ENCODE measurements around the gene NOTUM.
A peak's percentile ranks its signal among the peaks of the same experiment; 100 is the strongest.

The NOTUM gene

DNA sequence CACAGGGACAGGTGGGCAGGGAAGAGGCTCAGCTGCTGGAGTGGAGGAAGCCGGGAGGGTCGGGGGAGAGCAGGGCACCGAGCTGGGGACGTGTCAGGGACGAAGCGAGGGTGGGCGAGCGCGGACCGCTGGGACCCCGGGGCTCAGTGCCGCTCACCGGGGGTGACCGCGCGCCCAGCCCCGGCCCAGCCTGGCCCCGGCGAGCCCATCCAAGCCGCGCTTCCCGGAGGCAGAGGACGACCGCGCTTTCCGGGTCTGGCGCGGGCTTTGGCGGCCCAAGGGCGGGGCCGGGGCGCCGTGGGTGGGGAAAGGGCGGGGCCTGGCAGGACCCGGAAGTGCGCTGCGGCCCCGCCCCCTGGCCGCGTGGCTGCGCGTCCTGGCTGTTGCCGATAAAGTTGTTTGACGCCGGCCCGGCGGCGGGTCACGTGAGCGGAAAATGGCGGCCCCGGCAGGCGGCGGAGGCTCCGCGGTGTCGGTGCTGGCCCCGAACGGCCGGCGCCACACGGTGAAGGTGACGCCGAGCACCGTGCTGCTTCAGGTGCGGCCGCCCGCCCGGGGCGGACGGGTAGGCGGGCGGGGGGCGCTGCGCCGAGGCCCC lies 16.3 kb upstream of the NOTUM start, which contains the start of gene ASPSCR1:
ASPSCR1 (plus strand) TSS at position 419 of the 598 bp plus-strand sequence; CDS start at position 437, 18 bp downstream.
- peak; percentile 88 for DNase-seq

- DNase-seq = peak; percentile 58
Measured at GRCh38 chr17:81976332-81977210, 15.6 kb upstream of the NOTUM start.

DNA sequence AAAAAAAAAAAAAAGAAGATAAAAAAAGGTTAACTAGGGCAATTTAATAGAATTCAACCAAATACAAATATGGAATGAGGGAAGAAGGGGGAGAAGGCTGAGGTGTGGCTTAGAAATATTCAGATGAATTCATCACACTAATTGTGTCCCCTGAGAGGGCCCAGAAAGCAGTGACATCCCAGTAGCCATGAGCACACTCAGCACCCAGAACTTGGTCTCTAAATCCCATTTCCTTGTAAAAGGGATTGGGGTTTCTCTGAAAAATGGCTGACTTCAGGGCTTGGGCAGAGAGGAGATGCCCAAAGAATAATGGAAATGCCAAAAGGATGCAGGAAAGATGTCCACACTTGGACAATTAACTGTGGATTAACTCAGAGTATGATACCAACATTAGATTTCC lies 12.4 kb upstream of the NOTUM start:
- DNase-seq = no peak

DNA sequence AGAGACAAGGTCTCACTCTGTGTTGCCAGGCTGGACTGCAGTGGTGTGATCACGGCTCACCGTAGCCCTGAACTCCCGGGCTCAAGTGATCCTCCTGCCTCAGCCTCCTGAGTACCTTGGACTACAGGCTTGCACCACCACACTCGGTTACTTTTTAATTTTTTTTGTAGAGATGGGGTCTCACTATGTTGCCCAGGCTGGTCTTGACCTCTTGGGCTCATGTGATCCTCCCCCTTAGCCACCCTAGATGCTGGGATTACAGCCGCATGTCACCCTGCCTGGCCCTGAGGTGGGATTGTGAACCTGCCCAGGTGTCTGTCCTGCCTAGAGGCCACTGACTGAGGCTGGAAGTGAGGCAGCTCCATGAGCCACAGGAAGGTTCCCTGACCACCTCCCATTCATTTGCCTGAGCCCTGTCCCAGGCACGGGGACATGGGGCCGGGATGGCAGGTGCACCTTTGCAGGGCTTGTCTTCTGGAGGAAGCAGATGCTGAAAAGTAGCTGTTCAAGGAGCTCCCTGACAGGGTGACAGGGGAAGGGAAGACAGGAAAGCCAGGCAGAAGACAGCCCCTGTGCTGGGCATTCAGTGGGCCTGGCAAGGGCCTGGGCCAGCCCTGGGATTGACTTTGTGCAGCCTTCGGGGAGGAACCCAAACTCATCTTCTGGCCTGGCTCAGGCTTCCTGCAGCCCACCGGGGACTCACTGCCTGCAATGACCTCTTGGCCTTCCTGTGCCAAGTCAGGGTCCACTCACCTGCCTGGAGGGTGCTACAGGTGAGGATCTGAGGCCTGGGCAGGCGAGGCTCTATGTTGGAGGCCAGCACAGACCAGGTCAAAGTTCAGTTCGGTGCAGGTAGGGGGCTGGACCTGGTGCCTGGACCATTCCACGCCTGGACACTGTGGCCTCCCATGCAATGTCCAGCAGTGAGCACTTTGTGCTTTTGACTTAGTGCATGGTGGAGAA lies 8.1 kb upstream of the NOTUM start:
- no peak for DNase-seq

- no peak for DNase-seq
Measured at GRCh38 chr17:81968396-81968745, 7.4 kb upstream of the NOTUM start.

- peak; percentile 90 for DNase-seq
Measured at GRCh38 chr17:81967533-81968395, 6.8 kb upstream of the NOTUM start.

DNA sequence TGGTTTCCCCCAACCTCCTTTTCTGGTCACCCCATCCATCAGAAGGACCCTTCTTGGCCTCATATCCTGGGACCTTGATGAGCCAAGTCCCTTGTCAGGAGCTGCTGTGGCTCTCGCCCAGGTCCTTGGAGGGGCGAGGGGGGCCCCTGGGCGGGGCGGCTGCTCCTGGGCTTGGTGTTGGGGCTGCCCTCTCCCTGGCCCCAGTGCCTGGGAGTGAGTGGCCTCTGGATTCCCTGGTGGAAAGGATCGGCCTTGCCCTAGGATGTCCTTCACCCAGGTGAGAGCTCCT lies 6.2 kb upstream of the NOTUM start:
- DNase-seq = no peak

GRCh38 chr17:81966343-81967243 lies 5.6 kb upstream of the NOTUM start:
- no peak for DNase-seq

DNA sequence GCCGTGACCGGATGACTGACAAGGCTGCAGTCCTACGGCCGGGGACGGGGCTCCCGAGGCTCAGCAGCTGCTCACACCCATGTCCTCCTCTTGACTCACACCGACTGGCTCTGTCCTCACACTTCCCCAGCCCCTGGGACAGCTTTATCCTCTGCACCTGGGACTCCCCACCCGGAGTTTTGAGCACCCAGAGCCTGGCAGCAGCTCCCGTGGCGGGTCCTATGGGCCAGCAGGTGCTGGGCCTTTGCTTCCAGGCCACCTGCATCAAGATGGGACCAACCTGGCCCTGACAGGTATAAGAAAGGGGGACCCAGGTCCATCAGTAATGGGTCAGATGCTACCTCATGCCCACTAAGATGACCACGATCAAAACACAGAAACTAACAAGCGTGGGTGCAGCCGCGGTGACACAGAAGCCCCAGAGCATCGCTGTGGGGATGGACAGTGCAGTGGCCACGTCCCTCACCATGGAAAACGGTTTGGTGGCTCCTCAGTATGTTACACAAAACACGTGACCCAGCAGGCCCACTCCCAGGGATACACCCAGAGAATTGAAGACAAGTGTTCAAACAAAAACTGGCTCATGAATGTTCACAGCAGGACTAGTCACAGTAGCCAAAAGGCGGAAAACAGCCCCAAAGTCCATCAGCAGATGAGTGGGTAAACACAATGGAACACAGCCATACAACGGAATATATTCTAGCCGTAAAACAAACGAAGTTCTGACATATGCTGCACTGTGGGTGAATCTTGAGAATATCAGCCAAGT lies 3.3 kb upstream of the NOTUM start:
- DNase-seq = no peak

DNA sequence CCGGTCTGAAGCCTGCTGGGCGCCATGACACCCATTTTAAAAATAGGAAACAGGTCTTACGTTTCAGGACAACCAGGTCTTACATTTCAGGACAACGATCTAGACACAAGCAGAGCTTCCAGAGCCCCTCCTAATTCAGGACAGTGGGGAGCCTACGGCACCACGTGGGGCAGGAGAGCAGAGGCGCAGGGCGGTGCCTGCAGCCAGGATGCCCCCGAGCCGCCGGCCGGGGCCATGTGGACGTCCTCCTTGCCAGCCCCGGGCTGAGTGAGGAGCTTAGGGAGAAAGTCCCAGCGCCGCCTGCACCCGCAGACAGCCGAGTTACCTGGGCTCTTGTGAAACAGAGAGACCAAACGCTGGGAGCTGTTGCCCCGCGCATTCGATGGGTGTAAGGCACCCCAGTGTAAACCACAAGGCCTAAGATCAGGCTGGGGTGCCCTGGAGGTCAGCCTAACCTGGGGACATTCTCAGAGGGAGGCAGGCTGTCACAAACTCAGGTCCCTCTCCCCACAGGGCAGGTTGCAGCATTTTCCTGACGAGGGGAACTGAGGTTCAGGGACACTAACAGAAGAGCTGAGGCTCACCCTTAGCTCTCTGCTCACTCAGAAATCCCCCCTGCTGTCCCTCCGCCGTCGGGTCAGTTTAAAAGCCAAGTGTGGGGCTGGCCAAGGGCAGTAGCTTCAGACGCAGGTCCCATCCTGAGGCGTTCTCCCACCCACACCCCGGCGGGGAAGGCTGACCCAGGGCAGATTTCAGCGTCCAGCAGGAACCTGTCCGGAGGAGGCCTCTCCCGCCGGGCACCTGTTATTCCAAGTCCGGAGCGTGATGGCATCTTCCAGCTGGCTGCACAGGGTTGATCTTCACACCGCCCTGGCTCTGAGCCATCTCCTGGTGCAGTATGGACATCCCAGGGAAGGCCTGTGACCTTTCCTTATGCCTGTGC lies 1.8 kb upstream of the NOTUM start:
- no peak for DNase-seq

DNA sequence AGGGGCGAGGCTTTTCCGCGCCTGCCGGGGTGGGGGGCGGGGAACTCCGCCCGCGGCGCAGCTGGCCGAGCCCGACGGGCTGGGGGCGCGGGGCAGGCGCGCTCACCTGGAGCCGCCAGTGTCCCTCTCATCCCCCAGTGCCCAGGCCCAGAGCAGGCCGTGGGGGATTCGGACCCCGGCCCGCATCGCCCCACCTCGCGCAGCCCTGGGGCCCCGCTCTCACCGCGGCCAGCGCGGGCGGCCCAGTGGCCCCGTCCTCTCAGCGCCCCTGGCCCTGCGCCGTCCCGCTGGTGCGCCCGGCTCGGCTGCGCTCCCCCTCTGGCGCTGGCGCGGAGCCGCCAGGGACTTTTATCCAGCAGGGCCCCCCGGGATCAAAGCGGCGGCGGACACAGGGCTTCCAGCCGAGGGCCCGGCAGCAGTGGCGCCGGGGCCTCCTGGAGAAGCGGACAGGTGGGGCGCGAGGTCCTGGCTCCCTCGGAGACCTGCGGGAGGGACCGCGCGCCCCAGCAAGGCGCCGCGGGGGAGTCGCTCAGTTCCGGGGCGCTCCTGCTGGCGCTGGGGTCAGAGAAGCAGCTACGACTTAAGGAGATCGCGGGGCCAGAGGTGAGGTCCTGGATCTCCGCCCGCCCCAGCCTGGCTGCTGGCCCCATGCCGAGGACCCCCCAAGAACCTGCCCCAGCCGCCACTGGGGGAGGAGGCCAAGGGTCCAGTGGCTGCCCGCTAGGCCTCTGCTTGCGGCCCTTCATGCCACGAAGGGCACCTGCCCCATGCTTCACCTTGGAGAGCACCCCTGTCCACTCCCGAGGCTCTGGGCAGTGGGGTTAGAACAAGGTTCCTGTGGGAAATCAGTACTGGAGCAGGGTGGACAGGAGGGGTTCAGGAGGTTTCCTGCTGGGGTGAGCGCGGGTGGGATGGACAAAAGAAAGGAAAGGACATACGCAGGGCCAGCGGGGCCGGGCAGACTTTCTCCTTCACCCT lies 823 bp upstream of the NOTUM start:
- DNase-seq = no peak

DNA sequence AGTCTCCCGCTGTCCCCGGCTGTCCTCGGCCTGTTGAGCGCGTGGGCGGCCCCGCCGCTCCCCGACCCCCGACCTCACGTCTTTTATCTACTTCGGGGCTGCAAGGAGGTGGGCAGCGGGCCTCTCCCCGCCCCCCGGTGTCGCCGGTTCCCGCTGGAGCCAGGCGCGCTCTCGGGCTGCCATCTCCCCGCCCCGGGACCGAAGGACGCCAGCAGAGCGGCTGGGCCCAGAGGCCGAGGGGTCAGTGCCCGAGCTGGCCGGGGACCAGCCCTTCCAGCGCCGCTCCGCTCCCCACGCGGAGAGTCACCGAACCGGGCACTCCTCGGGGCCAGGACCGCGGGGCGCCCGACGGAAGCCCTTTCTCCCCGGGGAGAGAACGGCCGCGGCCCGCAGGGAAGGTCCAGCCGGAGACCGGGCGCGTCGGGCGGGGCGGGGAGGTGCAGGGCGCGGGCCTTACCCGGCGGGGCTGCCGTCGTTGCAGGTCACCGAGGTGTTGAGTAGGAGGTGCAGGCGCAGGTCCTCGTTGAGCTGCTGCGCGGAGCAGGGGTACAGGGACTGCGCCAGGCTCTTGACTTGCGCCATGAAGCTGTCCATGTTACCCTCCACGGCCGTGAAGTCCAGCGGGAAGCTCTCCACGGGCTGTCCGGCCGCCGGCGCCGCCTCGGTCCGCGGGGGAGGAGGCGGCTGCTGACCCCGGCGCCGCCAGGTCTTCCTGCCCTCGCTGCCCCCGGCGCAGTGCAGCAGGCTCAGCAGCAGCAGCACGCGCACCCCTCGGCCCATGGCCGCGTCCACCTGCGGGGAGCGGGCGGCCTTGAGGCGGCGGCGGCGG lies 643 bp downstream of the NOTUM start:
- no peak for DNase-seq

DNA sequence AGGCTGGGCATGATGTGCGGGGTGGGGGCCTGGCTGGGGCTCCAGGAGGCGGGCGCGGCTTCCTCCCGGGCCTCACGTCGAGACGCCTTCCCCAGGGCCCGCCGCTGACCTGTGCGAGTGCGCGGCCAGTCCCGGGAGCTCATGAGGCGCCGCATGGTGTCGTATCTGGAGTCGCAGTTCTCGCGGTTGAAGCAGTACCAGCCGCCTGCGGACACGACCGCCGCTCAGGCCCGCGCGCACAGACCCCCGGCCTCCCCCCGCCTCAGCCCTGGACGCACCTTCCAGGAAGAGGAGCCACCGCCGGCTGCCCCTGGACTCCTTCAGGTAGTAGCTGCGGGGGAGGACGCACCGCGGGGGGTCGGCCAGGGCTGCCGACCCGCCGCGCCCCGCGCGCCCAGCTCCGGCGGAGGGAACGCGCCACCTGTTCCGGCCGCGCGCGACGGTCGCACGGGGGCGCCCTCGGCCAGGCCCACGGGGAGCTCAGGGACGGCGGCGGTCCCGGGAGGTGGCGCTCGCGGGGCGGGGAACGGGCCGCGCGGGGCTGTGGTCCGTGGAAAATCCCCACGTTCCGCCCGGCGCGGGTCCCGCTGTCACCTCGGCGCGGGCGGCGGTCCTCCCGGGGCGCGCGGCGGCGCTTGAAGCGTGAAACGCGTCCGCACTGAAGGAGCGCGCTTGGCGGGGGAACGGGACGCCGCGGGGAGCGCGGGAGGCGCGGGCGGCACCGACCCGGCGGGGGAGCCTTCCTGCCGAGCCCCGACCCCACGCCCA lies 1.4 kb downstream of the NOTUM start:
- DNase-seq = peak; percentile 64

DNA sequence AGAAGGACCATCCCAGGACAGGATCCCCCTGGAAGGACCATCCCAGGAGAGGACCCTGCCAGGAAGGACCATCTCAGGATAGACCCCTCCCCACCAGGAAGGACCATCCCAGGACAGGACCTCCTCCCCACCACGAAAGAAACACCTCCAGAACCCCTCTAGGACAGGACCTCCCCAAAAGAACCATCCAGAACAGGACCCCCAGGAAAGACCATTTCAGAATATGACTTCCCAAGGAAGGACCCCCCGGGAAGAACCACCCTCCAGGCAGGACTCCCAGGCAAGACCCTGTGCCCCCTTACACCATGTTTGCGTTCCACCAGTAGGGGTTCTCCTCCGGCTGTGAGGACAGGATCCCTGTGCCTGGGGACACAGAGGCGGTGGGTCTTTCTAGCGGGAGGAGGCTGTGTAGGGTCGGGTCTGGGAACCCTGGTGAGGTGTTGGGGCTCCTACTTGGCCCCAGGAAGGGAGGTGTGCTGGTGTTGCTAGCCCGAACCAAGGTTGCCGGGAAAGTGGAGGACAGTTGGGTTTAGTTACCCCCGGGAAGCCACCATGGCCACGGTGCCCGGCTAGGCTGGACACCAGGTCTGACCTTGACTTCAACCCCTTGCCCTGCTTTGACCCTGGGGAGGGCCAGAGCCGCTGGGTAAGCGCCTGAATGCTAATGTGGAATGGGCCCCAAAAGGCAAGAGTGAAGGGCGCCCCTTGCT lies 2.2 kb downstream of the NOTUM start:
- DNase-seq = no peak

GRCh38 chr17:81957691-81958432 lies 3.1 kb downstream of the NOTUM start:
- no peak for DNase-seq
